ENCODE measurements around the gene MXD3.
A peak's percentile ranks its signal among the peaks of the same experiment; 100 is the strongest.

The MXD3 gene

GRCh38 chr5:177302354-177303110 lies 9.2 kb downstream of the MXD3 start:
- DNase-seq: no peak

DNA sequence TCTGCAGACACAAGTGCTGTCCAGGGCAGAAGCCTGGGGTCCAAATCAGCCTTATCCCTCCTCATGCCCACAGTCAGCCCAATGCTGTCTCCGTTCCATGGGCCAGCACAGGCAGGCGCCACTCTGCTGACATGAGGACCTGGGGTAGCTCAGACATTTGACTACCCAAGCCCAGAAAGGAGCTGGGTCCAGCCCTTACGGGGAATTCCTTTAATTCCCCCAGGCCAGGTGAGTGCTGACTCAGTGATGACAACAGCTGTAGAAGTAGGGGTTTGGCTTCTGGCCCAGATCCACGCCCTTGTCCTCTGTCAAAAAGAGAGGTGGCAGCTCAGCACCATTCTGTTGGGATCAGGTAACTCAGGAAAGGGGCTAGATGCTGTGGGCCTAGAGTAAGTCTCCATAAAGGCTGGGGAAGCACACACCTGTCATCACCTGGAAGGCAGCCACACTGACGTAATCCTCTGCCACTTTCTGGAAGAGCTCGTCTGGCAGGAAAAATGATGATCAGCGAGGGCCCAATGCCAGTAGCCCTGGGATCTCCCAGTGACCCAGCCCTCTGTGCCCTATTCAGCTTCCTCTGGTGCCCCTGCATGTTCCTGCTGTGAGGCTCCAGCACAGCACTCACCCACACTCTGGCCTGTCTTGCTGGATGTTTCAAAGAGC lies 10.1 kb downstream of the MXD3 start:
- DNase-seq: peak; percentile 91

DNA sequence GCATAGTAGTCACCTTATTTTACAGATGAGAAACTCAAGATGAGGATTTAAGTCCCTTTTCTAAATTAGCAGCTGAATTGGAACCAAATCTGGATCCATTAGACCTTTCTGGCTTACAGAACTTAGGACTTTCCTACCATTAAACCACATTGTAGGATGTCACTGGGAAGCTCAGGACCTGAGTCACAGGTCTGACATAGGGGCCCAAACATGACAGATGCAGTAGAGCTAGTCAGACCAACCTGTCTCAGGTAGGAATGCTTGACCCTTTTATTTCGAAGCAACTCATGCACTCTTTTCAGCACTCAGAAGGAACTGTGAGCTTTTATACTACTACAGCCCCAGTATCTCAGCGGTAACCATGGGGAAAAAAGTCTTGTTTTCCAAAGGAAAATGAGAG lies 10.7 kb downstream of the MXD3 start:
- DNase-seq: no peak

GRCh38 chr5:177300236-177300880 lies 11.3 kb downstream of the MXD3 start:
- DNase-seq: no peak

DNA sequence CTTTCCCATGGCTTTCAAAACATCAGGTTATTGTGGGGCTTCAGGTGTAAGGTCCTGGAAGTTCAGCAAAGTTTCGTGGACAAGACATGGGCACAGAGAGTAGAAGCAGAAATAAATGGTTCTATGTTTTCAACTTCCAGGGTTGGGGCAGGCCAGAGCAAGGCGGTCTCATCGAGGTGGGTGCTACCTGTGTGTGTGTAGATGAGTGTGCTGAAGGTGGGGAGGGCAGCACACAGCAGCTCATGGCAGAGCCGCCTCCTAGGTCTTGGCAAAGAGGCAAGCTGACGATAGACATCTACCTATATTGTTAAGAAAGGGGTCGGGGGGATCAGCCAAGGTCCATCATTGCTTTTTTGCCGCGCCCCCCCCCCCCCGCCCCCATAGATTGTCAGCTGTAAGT lies 12.0 kb downstream of the MXD3 start:
- DNase-seq: no peak

GRCh38 chr5:177297922-177298321 lies 13.8 kb downstream of the MXD3 start:
- DNase-seq: no peak

- DNase-seq: no peak
These were observed 15.1 kb downstream of the MXD3 start for GRCh38 chr5:177296581-177296980.

GRCh38 chr5:177295924-177296323 lies 15.8 kb downstream of the MXD3 start:
- no peak for DNase-seq

DNA sequence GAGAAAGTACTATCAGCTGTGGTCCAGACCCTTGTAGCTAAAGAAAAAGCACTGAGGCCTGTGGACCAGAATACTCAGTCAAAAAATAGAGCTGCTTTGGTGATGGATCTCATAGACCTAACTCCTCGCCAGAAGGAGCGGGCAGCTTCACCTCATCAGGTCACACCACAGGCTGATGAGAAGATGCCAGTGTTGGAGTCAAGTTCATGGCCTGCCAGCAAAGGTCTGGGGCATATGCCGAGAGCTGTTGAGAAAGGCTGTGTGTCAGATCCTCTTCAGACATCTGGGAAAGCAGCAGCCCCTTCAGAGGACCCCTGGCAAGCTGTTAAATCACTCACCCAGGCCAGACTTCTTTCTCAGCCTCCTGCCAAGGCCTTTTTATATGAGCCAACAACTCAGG lies 17.1 kb downstream of the MXD3 start:
- DNase-seq: no peak

GRCh38 chr5:177293819-177294581 lies 17.7 kb downstream of the MXD3 start:
- no peak for DNase-seq

- no peak for DNase-seq
These were observed 20.0 kb downstream of the MXD3 start for GRCh38 chr5:177291735-177292134.

DNA sequence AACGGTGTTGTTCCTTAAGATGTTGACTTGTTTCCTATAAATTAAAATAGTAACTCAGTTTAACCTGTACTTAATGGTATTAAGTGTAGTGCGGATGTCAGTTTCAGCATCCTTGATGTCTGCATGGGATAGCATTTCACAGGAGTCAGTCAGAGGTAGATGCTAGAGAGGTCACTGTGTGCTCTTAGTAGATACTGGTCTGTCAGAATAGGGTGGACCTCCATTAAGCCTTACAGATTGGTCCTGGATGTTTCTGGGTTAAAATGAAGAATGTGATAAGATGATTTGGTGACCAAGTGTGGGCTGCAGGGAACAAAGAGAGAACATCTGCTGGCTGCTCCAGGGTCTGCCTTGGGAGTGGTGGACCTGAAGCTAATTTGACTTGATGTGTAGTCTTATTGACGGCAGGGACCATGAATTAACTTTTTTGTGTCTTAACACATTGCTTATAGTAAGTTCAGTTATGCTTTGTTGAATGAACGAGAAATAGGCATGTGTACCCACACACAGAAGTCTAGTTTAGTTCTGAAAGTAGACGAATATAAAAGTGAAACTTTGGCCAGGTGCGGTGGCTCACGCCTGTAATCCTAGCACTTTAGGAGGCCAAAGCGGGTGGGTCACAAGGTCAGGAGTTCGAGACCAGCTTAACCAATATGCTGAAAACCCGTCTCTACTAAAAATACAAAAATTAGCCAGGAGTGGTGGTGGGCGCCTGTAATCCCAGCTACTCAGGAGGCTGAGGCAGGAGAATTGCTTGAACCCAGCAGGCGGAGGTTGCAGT lies 20.7 kb downstream of the MXD3 start:
- DNase-seq: no peak

GRCh38 chr5:177288191-177288590 lies 23.5 kb downstream of the MXD3 start:
- DNase-seq: no peak

GRCh38 chr5:177276886-177277285 lies 34.8 kb downstream of the MXD3 start:
- no peak for DNase-seq

DNA sequence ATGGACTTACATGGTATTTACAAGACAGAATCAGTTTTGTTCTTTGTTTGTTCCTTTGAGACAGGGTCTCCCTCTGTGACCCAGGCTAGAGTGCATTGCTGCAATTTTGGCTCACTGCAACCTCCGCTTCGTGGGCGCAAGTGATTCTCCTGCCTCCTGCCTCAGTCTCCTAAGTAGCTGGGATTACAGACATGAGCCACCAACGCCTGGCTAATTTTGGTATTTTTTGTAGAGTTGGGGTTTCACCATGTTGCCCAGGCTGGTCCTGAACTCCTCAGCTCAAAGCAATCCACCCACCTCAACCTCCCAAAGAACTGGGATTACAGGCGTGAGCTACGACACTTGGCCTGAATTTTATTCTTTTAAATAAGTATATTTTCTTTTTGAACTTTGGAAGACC lies 35.8 kb downstream of the MXD3 start:
- DNase-seq: no peak

DNA sequence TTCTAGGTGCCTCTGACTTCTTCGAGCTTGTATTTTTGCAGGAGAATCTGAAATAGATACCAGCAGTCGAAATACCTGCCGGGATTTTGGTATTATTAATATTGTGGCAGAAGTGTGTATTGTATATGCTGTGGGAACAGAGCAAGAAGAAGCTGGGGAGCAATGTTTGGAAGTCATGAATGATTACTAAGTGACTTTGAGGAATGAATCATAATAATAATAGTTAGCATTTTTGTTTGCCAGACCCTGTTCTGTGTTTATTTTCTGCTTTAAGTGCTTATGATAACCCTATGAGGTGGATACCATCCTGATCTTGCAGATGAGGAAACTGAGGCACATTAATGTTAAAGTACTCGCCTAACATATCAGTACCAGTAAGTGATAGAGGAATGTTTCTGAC lies 40.6 kb downstream of the MXD3 start:
- DNase-seq: no peak

DNA sequence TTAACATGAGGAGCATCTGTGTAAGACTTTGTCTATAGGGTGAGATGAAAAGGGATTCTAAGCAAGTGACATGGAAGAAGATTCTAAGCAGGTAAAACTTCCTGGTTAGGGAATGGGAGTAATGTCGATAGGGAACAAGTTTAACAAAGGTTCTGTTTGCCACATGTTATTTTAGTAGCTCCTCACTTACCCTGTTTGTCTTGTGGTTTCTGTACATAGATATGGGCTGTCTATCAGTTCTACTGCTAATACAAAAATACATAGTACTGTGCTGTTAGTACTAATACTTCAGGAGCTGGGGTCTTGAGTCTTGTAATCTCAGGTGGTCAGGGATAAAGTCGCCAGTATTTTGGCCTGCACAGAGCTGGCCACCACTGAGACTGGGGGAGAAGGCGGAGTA lies 41.0 kb downstream of the MXD3 start:
- DNase-seq: no peak

- no peak for DNase-seq
These were observed 41.7 kb downstream of the MXD3 start for GRCh38 chr5:177269976-177270375.

DNA sequence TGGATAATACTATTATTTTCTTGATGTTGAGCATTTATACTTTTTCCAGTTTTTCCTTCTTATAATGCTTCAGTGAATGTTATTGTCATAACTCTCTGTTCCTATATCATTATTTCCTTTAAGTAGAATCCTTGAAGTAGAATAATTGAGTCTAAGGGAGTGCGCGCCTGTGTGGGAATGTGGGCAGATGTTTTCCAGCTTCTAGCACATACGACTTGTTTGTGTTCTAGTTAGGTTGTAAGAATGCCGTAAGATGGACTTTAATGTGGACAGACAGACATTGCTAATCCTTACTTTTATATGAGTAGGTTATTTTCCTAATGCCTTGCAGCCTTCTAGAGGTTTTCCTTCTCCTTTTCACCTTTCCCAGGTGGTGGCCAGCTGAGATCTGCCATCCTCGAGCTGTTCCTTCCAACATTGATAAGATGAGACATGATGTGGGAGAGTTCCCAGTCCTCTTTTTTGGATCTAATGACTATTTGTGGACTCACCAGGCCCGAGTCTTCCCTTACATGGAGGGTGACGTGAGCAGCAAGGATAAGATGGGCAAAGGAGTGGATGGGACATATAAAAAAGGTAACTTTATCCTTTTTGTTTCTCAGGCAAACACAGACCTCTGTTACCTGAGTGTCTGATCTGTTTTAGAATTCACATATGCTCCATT lies 42.3 kb downstream of the MXD3 start:
- DNase-seq: no peak

- no peak for DNase-seq
These were observed 46.3 kb downstream of the MXD3 start for GRCh38 chr5:177265395-177265794.

DNA sequence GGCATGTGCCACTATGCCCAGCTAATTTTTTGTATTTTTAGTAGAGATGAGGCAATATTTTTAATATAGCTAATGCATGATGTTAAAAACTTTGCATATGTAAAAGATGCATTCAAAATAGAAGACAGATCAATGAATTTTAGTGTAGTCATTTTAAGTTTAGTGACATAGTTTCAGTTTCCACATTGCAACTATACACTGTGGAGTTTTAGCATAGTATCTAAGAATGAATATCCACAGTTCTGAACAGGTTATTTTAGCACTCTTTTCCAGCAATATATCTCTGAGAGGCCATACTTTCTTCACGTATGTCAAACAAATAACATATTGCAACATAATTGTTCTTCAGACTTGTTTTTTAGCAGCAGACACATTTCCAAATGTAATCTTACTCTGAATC lies 47.5 kb downstream of the MXD3 start:
- DNase-seq: no peak

DNA sequence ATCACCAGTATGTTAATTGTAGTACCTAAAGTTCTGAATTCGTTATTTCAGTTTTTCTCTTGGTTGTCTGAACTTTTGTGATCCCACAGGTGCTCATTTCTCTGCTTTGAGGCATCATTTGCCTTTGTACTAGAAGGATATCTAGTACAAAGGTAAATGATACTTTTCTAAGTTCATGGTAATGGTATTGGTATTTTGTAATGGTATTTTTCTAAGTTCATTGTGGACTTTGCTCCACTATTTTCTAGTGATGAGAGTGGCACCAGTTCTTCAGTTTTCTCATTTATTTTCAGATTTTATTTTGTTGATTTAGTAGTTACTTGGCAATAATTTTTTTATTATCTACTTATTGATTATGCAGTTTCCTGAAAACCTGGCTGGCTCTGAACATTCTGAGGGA lies 50.2 kb downstream of the MXD3 start:
- no peak for DNase-seq

All from NCI-H1105 treated with DMSO at 0.1 percent for 48 hours (cell line).